Esophagus squamous epithelium (tissue), 5 donors: ENCODE results near the gene C1orf198. TPM values are rescaled to one million over a fixed set of nuclear protein-coding genes. Genes with fewer than 3 reads are reported as not detected.

Experiments used
- DNase-seq: peaks from one replicate; lab custom pipeline; 2025; lab: John Stamatoyannopoulos, UW
- H3K27ac ChIP-seq, 4 donors: fragments of 200-600 bp; sonication (generic); one replicate each; pipeline ENCODE4 v1.5.1; 2016 to 2019; ENCODE audit warnings: mild to moderate bottlenecking in 1 of 4
- H3K27me3 ChIP-seq, 4 donors: fragments of 200-600 bp; sonication (generic); 1 replicate in 3 of 4; 2 replicates in 1 of 4; pipeline versions ENCODE4 v1.5.1 to v1.6.0; 2017 to 2021; ENCODE audit warnings: antibody characterized with exemption in 1 of 4
- H3K36me3 ChIP-seq, 3 donors: fragments of 200-600 bp; sonication (generic); one replicate each; pipeline ENCODE4 v1.5.1; 2016 to 2019
- H3K4me1 ChIP-seq, 3 donors: fragments of 200-600 bp; sonication (generic); one replicate each; pipeline ENCODE4 v1.5.1; 2017 to 2019
- H3K4me3 ChIP-seq, 4 donors: fragments of 200-600 bp; sonication (generic); 1 replicate in 3 of 4; 2 replicates in 1 of 4; pipeline ENCODE4 v1.5.1; 2016 to 2019; ENCODE audit warnings: mild to moderate bottlenecking in 2 of 4, moderate library complexity in 1 of 4
- H3K9me3 ChIP-seq, 3 donors: fragments of 200-600 bp; sonication (generic); one replicate each; pipeline ENCODE4 v1.5.1; 2016 to 2019
- CTCF ChIP-seq, 6 experiments: fragments of 450-650 bp in 4 of 6; fragments of 200-600 bp in 2 of 6; sonication (generic) in 2 of 6; IDR thresholded peaks; one replicate each; pipeline ENCODE4 v1.5.1; 2016 to 2019; ENCODE audit warnings: antibody characterized with exemption in 6 of 6, mild to moderate bottlenecking in 4 of 6, moderate library complexity in 4 of 6
- POLR2A ChIP-seq, 4 donors: fragments of 450-650 bp; IDR thresholded peaks; one replicate each; pipeline ENCODE4 v1.6.1; 2017; ENCODE audit warnings: antibody characterized with exemption in 4 of 4, mild to moderate bottlenecking in 4 of 4, moderate library complexity in 3 of 4
- WGBS, 2 donors: methylation state at CpG; one replicate each; pipeline ENCODE4 v1.1.5; 2018; 5-methylcytosine and 5-hydroxymethylcytosine counted together
- intact Hi-C: fragments of 100-400 bp; cut with DNase I; formaldehyde crosslinking; loops from one replicate; pipeline ENCODE4 v1.15.0; 2022
- total RNA-seq, 4 donors: library from RNA; depleted of rRNA; stranded (reverse); fragments of >200 nt; gene quantifications; one replicate each; pipeline ENCODE4 v1.1.0, GENCODE V29; 2016
- donor health status: DM: yes; HTN: yes; CAD: no.

C1orf198 gene
- total RNA-seq, 4 donors from 2014 or later = 18.5 to 28.8 (median 21.6) TPM

- Histone ChIP-seq H3K36me3 (no peaks in the 10 kb centered on the region), H3K27ac (no peak overlapping the region), H3K9me3 (no peaks in the 10 kb centered on the region), H3K4me3 (no peak overlapping the region), H3K27me3 (peaks cover 0 to 19% (median 0%) of the 10 kb centered on the region in 4 donors), H3K4me1 (no peaks in the 10 kb centered on the region)
- intact Hi-C loops = no loop called here
- 27 to 30% methylated on average over 5 of the region's 7 CpGs for WGBS, 2 donors
- TF ChIP-seq POLR2A (IDR thresholded peaks at IDR 0.05) (no peak), CTCF (IDR thresholded peaks at IDR 0.05) (peak in 5 of 6 experiments; percentile 50 to 68 (median 56))
- no peak for DNase-seq
Observed at GRCh38 chr1:230797942-230798365, 70.4 kb downstream of the C1orf198 start.

GRCh38 chr1:230797376-230797920 is 70.9 kb downstream of the C1orf198 start:
- intact Hi-C loops = no loop called here
- TF ChIP-seq POLR2A (IDR thresholded peaks at IDR 0.05) (no peak), CTCF (IDR thresholded peaks at IDR 0.05) (no peak)

DNA sequence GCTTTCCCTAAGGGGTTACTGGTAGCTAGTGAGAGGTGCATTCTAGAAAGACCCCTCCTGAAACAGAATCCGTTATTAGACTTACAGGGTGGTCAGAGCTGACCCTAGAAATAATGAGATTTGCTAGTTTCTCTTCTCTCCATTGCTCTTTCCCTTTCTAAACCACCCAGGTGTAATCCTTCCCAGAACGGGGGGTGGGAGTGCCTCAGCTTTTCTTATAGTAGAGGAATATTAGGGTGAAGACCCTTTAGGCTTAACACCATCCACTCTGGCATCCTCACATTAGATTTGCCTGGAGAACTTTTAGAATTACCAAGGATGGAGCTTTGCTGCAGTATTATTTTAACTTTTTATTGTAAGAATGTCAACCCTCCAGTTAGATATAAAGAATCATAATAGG is 71.7 kb downstream of the C1orf198 start:
- 29 to 57% methylated on average over 2 of the region's 2 CpGs for WGBS, 2 donors
- no peaks in the 10 kb centered on the region for H3K9me3 ChIP-seq

More at GRCh38 chr1:230797376-230797920, 70.9 kb downstream of the C1orf198 start:
- no peaks in the 10 kb centered on the region for H3K36me3 ChIP-seq
- WGBS, 2 donors = 61 to 65% methylated on average over 8 to 13 of the region's 13 CpGs
- no peaks in the 10 kb centered on the region for H3K9me3 ChIP-seq
- peaks cover 0 to 23% (median 0%) of the 10 kb centered on the region in 4 donors for H3K27me3 ChIP-seq
- DNase-seq = no peak
- H3K4me3 ChIP-seq = no peak overlapping the region
- H3K27ac ChIP-seq = no peak overlapping the region
- no peaks in the 10 kb centered on the region for H3K4me1 ChIP-seq

GRCh38 chr1:230794871-230795605 is 73.3 kb downstream of the C1orf198 start:
- no peak for DNase-seq
- TF ChIP-seq POLR2A (IDR thresholded peaks at IDR 0.05) (no peak), CTCF (IDR thresholded peaks at IDR 0.05) (no peak)
- Histone ChIP-seq H3K9me3 (no peaks in the 10 kb centered on the region), H3K27ac (no peak overlapping the region), H3K27me3 (peaks cover 0 to 32% (median 0%) of the 10 kb centered on the region in 4 donors), H3K4me1 (no peaks in the 10 kb centered on the region), H3K4me3 (no peak overlapping the region), H3K36me3 (no peaks in the 10 kb centered on the region)
- 67 to 80% methylated on average over 3 to 6 of the region's 19 CpGs for WGBS, 2 donors
- intact Hi-C loops = no loop called here

More for the DNA sequence above, 71.7 kb downstream of the C1orf198 start:
- no peak for TF ChIP-seq CTCF (IDR thresholded peaks at IDR 0.05)
- no peak for TF ChIP-seq POLR2A (IDR thresholded peaks at IDR 0.05)
- Histone ChIP-seq H3K36me3 (no peaks in the 10 kb centered on the region), H3K4me1 (no peaks in the 10 kb centered on the region), H3K27ac (no peak overlapping the region), H3K4me3 (no peak overlapping the region), H3K27me3 (peaks cover 0 to 30% (median 0%) of the 10 kb centered on the region in 4 donors)
- DNase-seq = no peak
- intact Hi-C loops = no loop called here

DNA sequence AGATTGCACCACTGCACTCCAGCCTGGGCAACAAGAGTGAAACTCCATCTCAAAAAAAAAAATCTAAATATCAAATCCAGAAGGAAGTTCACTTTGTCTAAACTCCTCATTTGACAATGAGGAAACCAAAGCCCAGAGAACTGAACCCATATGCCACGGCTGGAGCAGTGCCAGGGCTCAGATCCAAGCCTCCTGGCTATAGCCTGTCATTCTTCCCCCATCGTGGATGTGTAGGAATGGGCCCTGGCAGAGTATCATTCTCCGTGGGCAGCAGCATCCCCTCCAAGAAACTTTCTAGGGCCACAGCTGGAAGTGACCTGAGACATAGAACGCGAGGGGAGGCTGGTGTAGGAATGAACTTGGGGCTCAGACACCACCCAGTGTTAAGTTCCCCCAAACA is 73.9 kb downstream of the C1orf198 start:
- H3K4me3 ChIP-seq = no peak overlapping the region
- WGBS, 2 donors = 30 to 68% methylated on average over 3 to 4 of the region's 5 CpGs
- no peaks in the 10 kb centered on the region for H3K4me1 ChIP-seq
- intact Hi-C loops = no loop called here
- no peaks in the 10 kb centered on the region for H3K9me3 ChIP-seq
- DNase-seq = no peak
- H3K27me3 ChIP-seq = peaks cover 0 to 32% (median 0%) of the 10 kb centered on the region in 4 donors
- no peaks in the 10 kb centered on the region for H3K36me3 ChIP-seq
- H3K27ac ChIP-seq = no peak overlapping the region
- no peak for TF ChIP-seq POLR2A (IDR thresholded peaks at IDR 0.05)
